Embryonic facial prominence (tissue), 1 donor: Measurements from ENCODE around the gene AGFG1.

ENCODE experiments used
- DNase-seq: peaks from one replicate; pipeline ENCODE4 v3.0.0-alpha.2; 2016; ENCODE audit errors: extremely low spot score

AGFG1 gene

GRCh38 chr2:227608561-227609338 is 136.8 kb downstream of the AGFG1 start:
- DNase-seq: no peak

- DNase-seq: no peak
These were observed 138.2 kb downstream of the AGFG1 start for GRCh38 chr2:227610123-227610522.
